Measurements from ENCODE around the gene FRAT2. TPM values are rescaled to one million over a fixed set of nuclear protein-coding genes. Genes with fewer than 3 reads are reported as not detected.

FRAT2 gene
- total RNA-seq, 1 donor from 2014 or later = 10.9 TPM

DNA sequence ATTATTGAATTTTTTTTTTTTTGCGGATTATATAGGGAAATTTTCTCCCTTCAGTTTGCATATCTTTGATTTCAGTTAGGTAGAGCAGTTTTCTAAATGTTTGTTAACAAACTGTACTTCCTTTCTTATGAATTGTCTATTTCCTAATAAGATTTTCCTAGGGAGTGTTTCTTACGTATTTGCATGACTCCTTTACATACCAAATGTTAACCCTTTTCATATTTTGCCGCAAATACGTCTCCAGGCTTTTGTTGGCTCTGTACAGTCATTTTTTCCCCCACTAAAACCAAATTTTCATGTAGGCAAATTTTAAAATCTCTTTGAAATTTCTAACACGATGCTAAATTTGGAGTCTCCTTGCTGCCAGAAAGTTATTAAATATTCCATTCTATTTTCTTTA, 1.9 kb upstream of the FRAT2 start:
- ATAC-seq (ENCODE audit: low read depth) = no peak
- Mint-ChIP-seq H3K27ac (no peak overlapping the region), H3K4me1 (peaks cover 34% of the 10 kb centered on the region), H3K9me3 (no peaks in the 10 kb centered on the region), H3K27me3 (no peaks in the 10 kb centered on the region), H3K36me3 (ENCODE audit: low read depth) (peaks cover 4% of the 10 kb centered on the region), H3K4me3 (no peak overlapping the region)
- ChIA-PET CTCF (no interaction called here), POLR2A (no interaction called here)
- DNase-seq = no peak
- no peak for TF ChIP-seq CTCF (IDR thresholded peaks at IDR 0.05)
- intact Hi-C loops (cut with micrococcal nuclease) = loop anchor here (2.0 kb wide), 1 partner anchor 162 kb away; the partner anchor contains the start of genes MMS19 and UBTD1

- Mint-ChIP-seq H3K9me3 (no peaks in the 10 kb centered on the region), H3K4me3 (peak overlapping the region; percentile 84), H3K4me1 (peaks cover 38% of the 10 kb centered on the region), H3K27me3 (no peaks in the 10 kb centered on the region), H3K36me3 (ENCODE audit: low read depth) (peaks cover 8% of the 10 kb centered on the region), H3K27ac (peak overlapping the region; percentile 50)
- ChIA-PET CTCF (no interaction called here), POLR2A (interaction anchor here (0.7 kb wide), 1 partner anchor 14 kb away, joined by 3 read pairs; no protein-coding TSS in a partner anchor)
- intact Hi-C loops (cut with micrococcal nuclease) = loop anchor here (2.0 kb wide), 1 partner anchor 163 kb away; the partner anchor contains the start of genes MMS19 and UBTD1
- DNase-seq = no peak
- no peak for ATAC-seq (ENCODE audit: low read depth)
- no peak for TF ChIP-seq CTCF (IDR thresholded peaks at IDR 0.05)
Observed at GRCh38 chr10:97336006-97336405, 1.5 kb upstream of the FRAT2 start.

- H3K27ac Mint-ChIP-seq = peak overlapping the region; percentile 61
- ATAC-seq (ENCODE audit: low read depth) = no peak
Observed at GRCh38 chr10:97335188-97335619, 675 bp upstream of the FRAT2 start.

DNA sequence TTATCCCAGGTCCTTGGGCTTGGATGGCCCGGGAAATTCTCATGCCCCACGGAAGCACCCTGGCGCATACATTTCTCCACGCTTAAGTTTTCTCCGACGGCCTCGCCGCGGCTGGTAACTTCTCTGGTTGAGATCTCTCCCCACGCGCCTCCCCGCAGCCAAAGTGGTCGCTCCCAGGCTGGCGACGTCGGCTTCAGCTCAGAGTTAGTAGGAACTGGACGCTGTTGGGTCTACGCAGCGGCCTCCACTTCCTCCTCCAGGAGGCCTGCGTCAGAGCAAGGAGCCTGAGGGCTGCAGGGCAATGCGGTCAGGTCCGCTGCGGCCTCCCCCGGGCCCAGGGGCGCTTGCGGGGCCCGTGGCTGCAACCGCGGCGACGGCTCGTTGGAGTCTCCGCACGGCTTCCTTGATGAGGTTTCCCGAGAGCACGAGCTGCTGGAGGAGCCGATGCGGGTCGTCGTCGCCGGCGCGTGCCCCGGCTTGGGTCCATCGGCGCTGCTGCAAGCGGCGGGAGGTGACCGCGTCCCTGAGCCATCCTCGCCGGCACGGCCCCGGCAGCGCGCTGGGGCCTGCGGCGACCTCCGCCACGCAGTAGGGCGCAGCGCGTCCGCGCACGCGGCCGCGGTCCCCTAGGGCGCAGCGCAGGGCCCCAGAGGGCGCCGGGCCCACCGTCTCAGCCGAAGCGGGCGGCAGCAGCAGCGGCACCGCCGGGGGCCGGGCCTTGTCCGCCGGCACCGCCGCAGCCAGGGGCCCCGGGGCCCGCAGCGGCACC, 744 bp downstream of the FRAT2 start:
- ATAC-seq (ENCODE audit: low read depth) (peak; percentile 10), DNase-seq (no peak)
- no peak for TF ChIP-seq CTCF (IDR thresholded peaks at IDR 0.05)
- Mint-ChIP-seq H3K36me3 (ENCODE audit: low read depth) (peaks cover 20% of the 10 kb centered on the region), H3K9me3 (no peaks in the 10 kb centered on the region), H3K27ac (peak overlapping the region; percentile 75), H3K27me3 (no peaks in the 10 kb centered on the region), H3K4me1 (peaks cover 46% of the 10 kb centered on the region), H3K4me3 (peak overlapping the region; percentile 87)
- ChIA-PET POLR2A (interaction anchor here (1.0 to 5.3 kb wide), 6 partner anchors 12 to 1204 kb away, joined by 3 to 41 read pairs (median 4); partner anchors contain the start of genes ARHGAP19, FRAT1, MMS19 and UBTD1), CTCF (interaction anchor here (1.9 to 2.1 kb wide), 2 partner anchors 14 to 55 kb away, joined by 6 to 9 read pairs; partner anchors contain the start of gene FRAT1)
- intact Hi-C loops (cut with micrococcal nuclease) = loop anchor here (1.0 to 5.0 kb wide), 5 partner anchors 13 to 136 kb away; partner anchors contain the start of genes ARHGAP19, EXOSC1 and ZDHHC16

More at GRCh38 chr10:97335188-97335619, 675 bp upstream of the FRAT2 start:
- Mint-ChIP-seq H3K4me3 (peak overlapping the region; percentile 84), H3K4me1 (peaks cover 42% of the 10 kb centered on the region), H3K27me3 (no peaks in the 10 kb centered on the region), H3K36me3 (ENCODE audit: low read depth) (peaks cover 8% of the 10 kb centered on the region), H3K9me3 (no peaks in the 10 kb centered on the region)
- TF ChIP-seq CTCF (IDR thresholded peaks at IDR 0.05) = no peak
- ChIA-PET POLR2A (interaction anchor here (1.1 to 5.3 kb wide), 3 partner anchors 16 to 164 kb away, joined by 4 to 41 read pairs (median 6); partner anchors contain the start of genes FRAT1, MMS19 and UBTD1), CTCF (no interaction called here)
- intact Hi-C loops (cut with micrococcal nuclease) = loop anchor here (1.0 kb wide), 1 partner anchor 66 kb away; the partner anchor contains the start of gene RRP12
- DNase-seq = no peak

DNA sequence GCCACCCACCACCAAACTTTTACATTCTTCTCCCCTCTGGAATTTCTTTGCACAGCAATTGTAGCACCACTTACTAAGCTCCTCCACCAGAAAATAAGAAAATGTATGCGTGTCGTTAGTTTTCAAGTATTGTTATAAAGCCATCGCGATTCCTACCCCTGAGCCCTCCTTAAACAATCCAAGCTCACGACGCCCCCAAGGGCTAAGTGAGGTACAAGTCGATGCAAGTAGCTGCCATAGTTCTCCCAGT, 1.3 kb downstream of the FRAT2 start:
- peak overlapping the region; percentile 75 for H3K27ac Mint-ChIP-seq
- ChIA-PET POLR2A (interaction anchor here (1.1 to 5.3 kb wide), 3 partner anchors 12 to 403 kb away, joined by 3 to 41 read pairs (median 14); partner anchors contain the start of genes FRAT1 and ZFYVE27), CTCF (interaction anchor here (1.9 to 2.1 kb wide), 2 partner anchors 14 to 55 kb away, joined by 6 to 9 read pairs; partner anchors contain the start of gene FRAT1)
- H3K4me1 Mint-ChIP-seq = peaks cover 46% of the 10 kb centered on the region
- DNase-seq (no peak), ATAC-seq (ENCODE audit: low read depth) (no peak)
- H3K4me3 Mint-ChIP-seq = peak overlapping the region; percentile 87
- no peaks in the 10 kb centered on the region for H3K9me3 Mint-ChIP-seq
- intact Hi-C loops (cut with micrococcal nuclease) = loop anchor here (5.0 kb wide), 2 partner anchors 34 to 136 kb away; no protein-coding TSS in a partner anchor
- peaks cover 25% of the 10 kb centered on the region for H3K36me3 Mint-ChIP-seq (ENCODE audit: low read depth)
- no peaks in the 10 kb centered on the region for H3K27me3 Mint-ChIP-seq
- TF ChIP-seq CTCF (IDR thresholded peaks at IDR 0.05) = no peak
